AG10803 (cell line): Measurements from ENCODE around the gene BASP1.
A peak's percentile ranks its signal among the peaks of the same experiment; 100 is the strongest.

ENCODE experiments used
- DNase-seq: peaks from one replicate; pipeline ENCODE4 v3.0.0; 2010; ENCODE audit warnings: low read depth
- H3K4me3 ChIP-seq: 2 replicates; pipeline ENCODE4 v1.5.1; 2011; ENCODE audit warnings: mild to moderate bottlenecking, low read length, control low read depth
- TF ChIP-seq, protein P1 (sequence below): conservative IDR thresholded peaks from 2 replicates; pipeline ENCODE4 v1.5.1; 2011; ENCODE audit warnings: mild to moderate bottlenecking, low read length, control low read depth, inconsistent platforms

The BASP1 gene

DNA sequence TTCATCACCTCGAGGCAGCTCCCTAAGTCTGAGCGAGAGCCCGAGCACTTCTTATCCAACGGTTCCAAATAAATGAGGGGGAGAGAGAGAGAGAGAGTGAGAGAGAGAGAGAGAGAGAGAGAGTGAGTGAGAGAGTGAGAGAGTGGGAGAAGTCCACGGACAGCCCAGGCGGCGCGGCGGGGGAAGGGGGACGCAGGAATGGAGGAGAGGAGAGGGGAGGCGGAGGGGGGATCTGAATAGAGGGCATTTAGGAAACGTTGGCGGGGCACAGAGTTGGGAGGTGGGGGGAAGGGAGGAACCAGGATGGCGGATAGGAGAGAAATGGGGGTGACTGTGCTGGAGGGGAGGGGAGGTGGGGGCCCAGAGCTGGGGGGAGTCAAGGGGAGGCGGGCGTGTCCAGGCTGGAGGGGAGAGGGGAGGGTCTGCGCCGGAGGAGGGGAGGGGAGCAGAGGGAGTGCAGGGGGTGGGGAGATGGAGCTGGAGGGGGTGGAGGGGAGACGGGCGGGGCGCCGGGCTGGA is 398 bp upstream of the BASP1 start:
- peak; percentile 56 for DNase-seq
- peak overlapping the region; percentile 95 for H3K4me3 ChIP-seq
- TF ChIP-seq, protein P1, sequence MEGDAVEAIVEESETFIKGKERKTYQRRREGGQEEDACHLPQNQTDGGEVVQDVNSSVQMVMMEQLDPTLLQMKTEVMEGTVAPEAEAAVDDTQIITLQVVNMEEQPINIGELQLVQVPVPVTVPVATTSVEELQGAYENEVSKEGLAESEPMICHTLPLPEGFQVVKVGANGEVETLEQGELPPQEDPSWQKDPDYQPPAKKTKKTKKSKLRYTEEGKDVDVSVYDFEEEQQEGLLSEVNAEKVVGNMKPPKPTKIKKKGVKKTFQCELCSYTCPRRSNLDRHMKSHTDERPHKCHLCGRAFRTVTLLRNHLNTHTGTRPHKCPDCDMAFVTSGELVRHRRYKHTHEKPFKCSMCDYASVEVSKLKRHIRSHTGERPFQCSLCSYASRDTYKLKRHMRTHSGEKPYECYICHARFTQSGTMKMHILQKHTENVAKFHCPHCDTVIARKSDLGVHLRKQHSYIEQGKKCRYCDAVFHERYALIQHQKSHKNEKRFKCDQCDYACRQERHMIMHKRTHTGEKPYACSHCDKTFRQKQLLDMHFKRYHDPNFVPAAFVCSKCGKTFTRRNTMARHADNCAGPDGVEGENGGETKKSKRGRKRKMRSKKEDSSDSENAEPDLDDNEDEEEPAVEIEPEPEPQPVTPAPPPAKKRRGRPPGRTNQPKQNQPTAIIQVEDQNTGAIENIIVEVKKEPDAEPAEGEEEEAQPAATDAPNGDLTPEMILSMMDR: no peak

DNA sequence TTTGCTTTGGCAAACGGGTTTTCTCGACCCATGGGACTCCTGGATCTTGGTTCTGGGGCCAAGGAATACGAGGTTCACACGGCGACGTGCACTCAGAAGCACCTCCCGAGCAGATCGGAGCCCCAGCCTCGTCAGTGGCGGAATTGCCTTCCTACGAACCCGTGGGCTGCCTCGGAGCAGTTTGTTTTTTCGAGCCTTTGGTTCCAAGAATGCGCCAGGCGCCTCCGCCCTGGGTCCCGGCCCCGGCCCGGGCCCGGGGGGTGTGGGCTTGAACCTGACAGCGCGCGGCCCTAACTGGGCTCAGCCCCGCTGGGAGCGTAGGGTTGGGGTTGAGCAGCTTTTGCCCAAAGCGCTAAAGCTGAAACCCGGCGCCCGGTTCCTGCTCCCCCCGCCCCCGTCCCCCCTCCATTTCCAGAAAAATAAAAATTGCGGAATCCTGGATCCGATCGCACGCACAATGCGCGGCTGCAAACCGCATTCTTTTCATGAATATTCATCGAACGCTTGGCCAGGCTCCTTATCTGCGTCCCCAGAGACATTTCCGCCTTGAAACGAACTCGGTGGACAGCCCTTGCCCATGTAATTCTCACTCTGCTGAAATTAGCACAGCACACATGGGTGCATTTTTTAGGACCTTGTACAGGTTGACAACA is 1.0 kb downstream of the BASP1 start:
- TF ChIP-seq, protein P1: no peak
- H3K4me3 ChIP-seq: peak overlapping the region; percentile 95
- peak; percentile 82 for DNase-seq

DNA sequence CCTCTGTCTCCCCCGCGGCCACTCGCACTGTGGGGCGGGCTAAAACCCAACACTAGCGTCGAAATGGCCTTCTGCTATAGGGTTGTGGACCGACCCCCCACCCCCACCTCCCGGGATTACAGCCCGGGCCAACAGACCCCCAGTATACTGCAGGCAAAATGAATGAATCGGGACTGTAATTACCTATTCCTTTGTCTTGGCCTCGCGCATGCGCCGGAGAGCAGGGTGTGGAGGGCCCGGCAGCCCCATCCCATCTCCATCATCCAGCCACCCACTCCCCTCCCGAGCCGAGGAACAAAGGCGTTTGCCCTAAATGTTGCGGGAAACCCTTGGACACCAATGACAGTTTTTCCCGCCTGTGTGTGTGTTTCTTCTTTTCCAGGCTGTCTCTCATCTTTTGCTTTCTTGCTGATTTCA is 1.6 kb downstream of the BASP1 start:
- no peak for DNase-seq
- TF ChIP-seq, protein P1: no peak
- peak overlapping the region; percentile 95 for H3K4me3 ChIP-seq

DNA sequence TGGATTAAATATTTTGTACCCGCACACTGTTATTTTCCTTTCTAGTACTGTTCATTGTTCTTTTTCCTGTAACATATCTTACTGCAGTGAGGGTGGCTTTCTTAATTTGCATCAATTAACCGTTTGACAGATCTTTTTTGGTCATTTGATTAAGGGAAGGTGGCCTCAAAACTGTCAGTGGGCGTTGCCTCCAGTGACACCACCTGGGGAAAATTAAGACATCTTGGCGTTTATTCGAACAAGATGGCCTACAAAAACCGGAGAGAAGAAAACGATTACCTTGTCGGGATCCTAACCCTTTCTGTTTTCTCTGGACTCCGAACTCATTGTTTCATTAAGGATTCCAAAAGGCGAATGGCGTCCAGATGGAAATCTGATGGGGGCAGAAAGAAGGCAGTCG is 2.0 kb downstream of the BASP1 start:
- DNase-seq: no peak
- peak overlapping the region; percentile 95 for H3K4me3 ChIP-seq
- TF ChIP-seq, protein P1: no peak

DNA sequence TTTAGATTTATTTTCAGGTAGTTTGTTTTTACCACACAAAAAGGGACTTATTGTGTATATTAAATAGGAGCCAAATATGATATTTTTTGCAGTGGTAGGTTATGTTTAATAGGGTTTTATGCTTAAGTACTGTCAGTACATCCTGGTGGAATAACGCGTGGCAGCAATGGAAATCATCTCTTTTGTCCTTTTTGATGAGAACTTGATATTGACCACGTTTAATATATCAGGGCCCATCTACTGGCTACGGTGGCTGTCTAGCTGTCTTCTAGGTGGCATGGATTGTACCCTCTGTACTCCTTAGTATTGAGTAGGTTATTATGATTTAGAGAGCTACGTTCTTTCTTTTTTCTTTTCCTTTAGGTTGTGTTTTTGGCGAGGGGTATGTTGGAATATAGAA is 2.6 kb downstream of the BASP1 start:
- H3K4me3 ChIP-seq: peak overlapping the region; percentile 95
- no peak for DNase-seq
- TF ChIP-seq, protein P1: no peak

DNA sequence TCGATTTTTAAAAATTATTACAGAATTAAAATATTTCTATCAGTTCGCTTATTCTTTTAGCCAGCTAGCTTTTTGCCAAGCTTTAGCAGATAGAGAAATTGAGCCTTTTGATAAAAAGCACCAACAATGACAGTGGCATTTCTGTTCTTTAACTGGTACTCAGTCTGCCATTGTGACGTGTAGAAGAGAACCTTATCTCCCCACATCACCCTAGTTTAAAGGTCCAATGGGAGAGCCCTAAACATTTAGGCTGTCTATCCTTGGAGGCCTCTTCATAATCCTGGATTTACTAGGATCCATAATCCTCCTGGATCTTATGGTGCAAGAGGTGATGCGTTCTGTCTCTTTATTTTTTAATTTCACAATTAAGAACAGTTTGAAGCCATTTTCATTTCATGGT is 3.0 kb downstream of the BASP1 start:
- DNase-seq: no peak
- H3K4me3 ChIP-seq: no peak overlapping the region
- TF ChIP-seq, protein P1: no peak
